HG03066 (cell line): ENCODE measurements around the gene ARHGAP18.

Source experiments
- ATAC-seq: cut with Tn5 transposase; IDR thresholded peaks from one replicate; pipeline ENCODE4 v1.9.1; 2021; ENCODE audit warnings: low read depth; ENCODE audit not compliant: unreplicated experiment

ARHGAP18 gene

GRCh38 chr6:129628101-129628815 lies 81.7 kb downstream of the ARHGAP18 start:
- no peak for ATAC-seq

DNA sequence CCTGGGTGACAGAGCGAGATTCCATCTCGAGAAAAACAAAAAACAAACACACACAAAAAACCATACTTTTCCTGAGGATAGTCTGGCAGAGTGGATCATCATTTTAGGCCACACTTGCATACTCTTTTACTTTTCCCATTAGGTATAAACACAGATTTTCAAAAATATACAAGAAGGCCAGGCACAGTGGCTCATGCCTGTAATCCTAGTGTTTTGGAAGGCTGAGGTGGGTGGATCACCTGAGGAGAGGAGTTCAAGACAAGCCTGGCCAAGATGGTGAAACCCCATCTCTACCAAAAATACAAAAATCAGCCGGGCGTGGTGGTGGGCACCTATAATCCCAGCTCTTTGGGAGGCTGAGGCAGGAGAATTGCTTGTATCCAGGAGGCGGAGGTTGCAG lies 85.5 kb downstream of the ARHGAP18 start:
- no peak for ATAC-seq

DNA sequence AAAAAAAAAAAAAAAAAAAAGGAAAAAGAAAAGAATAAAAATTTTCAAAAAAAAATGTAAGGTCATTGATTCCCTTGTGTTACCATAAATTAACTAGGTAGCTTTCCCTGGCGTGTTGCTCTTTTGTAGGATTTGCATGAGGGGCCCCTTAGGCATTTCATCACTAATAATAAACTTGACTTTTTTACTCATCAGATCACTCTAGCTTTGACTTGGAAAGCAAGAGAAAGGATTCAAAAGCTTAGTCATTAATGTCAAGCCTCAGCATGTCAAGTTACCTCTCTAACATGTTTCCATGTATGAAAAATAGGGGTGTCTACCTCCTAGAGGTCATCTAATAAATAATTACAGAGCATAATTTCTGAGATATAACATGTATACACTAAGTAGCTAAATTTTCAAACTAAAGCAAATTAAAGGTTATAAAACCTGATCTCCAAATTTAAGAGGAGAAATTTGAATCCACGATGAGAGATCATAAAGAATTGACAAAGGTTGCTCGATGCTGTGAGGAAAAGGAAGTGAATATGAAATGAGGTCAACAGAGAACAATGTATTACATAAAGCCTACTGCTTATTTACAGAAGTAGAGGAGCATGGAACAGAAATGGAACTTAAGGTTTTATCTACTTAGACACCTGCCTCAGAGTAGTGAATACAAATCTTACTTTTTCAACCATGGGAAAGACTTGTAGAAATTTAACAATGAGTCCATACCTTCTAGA lies 86.8 kb downstream of the ARHGAP18 start:
- no peak for ATAC-seq

DNA sequence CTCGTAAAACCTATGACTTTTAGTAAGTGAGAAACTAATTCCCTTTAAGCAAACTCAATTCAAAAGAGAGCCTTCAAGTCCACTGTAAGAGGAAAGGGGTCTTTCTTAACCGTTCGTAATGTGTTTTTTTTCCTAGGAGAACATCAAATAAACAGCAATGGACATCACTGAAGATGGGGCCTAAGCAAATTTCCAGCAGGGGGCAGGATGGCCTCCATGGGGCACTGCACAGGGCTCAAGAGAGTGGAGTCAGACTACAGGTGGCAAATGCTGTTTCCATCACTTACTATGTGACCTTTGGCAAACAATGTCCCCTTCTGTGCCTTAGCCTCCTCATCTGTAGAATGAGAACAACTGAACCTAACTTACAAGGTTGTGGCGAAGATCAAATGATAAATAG lies 88.7 kb downstream of the ARHGAP18 start:
- ATAC-seq: no peak

- no peak for ATAC-seq
Measured at GRCh38 chr6:129620234-129620610, 89.8 kb downstream of the ARHGAP18 start.

DNA sequence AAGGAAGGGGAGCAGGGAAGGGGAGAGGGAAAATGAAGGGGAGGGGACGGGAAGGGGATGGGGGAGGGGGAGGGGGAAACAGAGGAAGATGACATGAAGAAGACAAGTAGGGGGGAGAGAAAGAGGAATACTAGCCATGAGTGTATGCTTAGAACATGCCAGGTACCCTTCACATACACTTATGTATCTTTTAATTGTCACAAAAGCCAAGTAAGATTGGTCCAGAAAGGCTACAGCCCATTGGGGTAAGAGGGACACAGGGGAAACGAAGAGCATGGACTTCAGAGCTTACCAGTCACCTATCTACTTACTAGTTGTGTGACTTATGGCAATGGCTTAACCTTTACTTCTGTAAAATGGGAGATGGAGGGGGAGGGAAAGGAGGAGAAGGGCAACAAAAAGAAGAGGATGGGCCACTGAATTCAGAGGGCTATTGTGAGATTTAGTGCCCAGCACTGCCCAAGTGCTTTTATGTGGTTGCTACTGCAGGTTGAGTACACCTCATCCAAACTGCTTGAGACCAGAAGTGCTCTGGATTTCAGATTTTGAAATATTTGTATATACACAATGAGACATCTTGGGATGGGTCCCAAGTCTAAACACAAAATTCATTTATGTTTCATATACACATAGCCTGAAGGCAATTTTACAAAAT lies 90.3 kb downstream of the ARHGAP18 start:
- no peak for ATAC-seq

DNA sequence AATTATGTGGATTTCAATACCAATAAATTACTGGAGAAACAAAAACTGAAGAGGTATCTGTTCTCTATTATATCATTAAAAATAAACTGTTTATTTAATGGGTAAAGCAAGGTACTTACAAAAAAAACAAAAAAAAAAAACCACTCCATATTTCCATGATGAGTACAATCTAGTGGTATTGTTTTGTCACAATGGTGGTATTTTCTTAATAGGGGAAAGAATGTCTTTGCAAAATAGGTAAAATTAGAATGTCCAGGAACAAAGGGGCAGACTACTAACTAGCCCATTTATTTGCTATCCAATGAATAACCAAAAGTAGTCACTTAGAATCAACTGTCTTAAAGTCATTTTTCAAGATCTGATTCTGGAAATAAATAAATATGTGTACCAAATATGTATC lies 92.0 kb downstream of the ARHGAP18 start:
- ATAC-seq: no peak

- no peak for ATAC-seq
Measured at GRCh38 chr6:129615496-129615895, 94.5 kb downstream of the ARHGAP18 start.

DNA sequence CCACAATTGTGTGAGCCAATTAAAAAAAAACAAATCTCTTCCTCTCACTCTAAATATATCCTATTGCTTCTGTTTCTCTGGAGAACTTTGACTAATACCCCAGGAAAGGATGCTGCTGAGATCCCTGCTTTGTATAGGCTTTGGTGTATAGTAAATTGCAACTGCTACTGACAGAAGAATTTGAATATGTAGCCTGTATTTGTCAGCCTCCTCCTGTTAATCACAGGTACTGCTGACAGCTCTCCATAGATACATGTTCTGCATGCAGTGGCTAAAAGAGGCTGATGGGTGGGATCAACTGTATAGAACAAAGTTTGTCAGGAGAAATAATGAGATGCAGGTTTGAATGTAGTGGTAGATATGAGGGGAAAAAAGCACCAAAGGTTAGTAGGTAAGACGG lies 95.0 kb downstream of the ARHGAP18 start:
- ATAC-seq: no peak

GRCh38 chr6:129614464-129614863 lies 95.5 kb downstream of the ARHGAP18 start:
- no peak for ATAC-seq

- no peak for ATAC-seq
Measured at GRCh38 chr6:129612440-129612839, 97.5 kb downstream of the ARHGAP18 start.

DNA sequence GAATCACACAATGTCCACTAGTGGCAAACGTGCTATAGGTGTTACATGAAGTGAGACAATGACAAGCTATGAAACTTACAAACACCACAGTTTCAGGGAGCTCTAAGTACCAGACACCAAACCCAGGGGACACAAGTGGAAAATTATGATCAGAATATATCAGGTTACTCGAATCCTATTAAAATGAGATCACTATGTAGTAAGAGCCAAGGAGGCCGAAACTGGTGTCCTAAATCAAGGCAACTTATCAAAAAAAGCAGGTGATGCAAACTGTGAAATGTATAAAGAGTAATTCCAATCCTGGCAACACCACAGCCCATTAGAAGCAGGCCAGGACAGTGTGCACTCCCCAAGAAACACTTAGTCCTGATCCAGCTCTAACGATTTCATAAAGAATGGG lies 100.3 kb downstream of the ARHGAP18 start:
- no peak for ATAC-seq

DNA sequence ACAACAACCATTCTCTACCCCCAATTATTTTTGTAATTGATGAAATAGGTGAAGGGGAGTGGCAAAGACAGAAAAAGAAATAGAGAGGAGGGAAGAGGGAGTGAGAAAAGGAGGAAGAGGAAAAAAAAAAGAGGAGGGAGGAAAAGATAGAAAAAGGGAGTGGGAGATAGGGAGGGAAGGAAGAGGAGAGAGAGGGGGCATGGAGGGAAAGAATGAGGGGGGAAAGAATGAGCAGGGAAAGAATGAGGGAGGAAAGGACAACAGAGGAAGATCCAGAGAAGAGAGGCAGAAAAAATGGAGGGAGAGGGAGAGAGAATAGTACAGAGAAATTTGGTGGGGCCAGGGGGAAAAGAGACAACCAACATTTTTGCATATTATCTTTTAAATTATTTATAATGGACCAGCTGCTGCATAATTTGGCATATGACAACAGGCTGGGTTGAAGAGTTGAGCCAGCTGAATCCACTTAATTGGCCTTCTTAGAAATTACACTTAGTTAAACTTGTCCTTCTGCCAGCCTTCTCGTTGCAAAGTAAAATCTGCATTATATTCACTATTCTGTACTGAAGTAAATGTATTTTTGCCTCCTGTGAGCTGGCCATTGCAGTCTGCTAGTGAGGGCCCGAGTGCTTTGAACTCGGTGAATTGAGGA lies 101.0 kb downstream of the ARHGAP18 start:
- ATAC-seq: no peak

DNA sequence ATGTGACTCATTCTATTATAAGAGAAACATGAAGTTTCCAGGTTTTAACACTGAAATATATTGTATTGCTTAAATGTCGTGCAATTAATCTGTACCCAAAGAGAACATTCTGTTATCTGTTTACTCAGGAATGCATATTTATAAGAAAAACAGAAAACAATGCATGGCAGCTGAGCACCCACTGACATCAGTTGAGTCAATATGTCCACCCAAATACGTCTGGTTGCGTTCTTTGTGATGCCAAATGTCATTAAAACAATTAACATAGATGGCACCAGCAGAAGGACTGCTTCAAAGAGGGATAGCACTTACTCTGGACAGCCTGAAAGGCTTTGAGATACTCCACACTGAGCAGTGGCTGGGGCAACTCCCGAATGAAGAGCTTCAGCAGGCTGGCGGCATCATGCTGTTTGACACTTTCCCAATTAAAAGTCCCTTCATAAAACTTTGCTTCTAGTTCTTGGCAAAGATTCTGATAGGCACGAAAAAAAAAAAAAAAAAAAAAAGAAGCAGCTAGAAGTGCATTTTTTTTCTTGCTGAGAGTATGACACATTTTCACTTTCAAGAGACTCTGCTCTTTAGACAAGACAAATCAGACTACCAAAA lies 102.3 kb downstream of the ARHGAP18 start:
- ATAC-seq: no peak

DNA sequence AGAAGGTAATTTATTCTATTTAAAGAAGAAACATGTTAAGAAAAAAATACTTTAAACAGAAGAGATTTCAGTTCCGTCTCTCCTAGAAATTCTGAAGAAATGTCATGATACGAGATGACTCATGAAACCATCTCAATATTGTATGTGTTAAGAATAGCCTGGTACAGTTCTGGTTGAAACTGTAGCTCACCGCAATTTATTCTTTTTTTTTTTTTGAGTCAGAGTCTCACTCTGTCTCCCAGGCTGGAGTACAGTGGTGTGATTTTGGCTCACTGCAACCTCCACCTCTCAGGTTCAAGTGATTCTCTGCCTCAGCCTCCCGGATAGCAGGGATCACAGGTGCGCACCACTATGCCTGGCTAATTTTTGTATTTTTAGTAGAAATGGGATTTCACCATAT lies 103.3 kb downstream of the ARHGAP18 start:
- no peak for ATAC-seq

- no peak for ATAC-seq
Measured at GRCh38 chr6:129605967-129606366, 104.0 kb downstream of the ARHGAP18 start.

DNA sequence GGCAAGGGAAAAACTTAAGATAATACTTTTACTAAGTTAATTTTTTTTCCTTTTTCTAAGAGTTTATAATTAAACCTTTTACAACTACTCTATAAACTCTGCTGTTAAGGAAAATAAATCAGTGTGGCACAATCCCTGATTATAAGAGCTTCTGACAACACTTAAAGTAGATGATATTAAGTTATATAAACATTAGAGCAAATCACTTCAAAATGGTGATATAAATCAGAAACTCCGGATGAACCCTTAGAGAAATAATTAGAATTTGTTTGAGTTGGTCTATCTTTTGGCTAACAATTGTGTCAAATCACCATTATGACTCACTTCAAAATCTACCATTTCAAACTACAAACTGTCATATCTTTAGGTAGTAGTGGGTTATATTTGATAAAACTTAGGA lies 104.9 kb downstream of the ARHGAP18 start:
- no peak for ATAC-seq

DNA sequence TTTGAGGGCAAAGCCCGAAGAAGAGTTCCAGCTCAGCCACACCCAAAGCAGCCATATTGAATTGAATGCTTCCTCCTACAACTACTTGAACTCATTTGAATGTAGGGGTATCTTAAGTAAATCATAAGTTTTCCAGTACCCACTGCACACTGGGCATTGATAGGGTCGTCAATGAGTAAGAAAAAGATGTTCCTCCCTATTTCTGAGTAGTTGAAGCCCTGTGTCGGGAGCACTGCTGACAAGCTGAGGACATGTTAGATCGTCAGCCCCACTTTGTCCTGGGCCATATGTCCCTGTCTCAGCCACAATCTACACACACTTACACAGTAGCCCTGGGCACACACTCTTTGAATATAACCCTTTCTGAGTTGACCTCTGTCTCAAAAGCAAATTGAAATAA lies 105.7 kb downstream of the ARHGAP18 start:
- ATAC-seq: no peak

- ATAC-seq: no peak
Measured at GRCh38 chr6:129603741-129604140, 106.2 kb downstream of the ARHGAP18 start.

DNA sequence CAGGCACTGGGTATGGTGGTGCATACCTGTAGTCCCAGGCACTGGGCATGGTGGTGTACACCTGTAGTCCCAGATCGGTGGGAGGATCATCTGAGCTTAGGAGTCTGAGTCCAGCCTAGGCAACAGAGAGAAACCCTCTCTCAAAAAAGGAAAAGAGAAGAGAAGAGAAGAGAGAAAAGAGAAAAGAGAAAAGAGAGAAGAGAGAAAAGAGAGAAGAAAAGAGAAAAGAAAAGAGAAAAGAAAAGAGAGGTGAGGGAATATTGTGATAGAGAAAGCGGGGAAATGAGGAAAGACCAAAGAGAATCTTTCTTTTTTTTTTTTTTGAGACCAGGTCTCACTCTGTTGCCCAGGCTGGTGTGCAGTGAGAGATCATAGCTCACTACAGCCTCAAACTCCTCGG lies 108.7 kb downstream of the ARHGAP18 start:
- ATAC-seq: no peak

DNA sequence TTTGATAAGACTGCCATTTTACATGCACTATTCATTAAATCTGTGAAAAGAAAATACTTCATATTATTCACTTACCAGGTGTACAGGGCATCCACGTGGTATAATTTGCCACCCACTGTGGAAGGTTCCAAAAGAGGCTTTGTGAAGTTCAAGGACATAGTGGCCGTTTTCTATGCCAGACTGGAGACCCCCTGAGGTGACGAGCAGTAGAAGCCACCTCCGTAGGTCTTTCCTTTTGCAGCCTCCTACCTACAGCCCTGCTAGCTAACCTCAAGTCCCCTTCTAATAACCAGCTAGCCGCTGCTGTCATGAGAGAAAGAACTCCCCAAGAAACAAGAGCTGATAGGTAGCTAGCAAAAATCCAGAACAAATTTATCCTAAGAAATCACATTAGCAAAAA lies 110.5 kb downstream of the ARHGAP18 start:
- ATAC-seq: no peak
